Rectal smooth muscle tissue (tissue), 1 donor: ENCODE results near the gene SRR.

Experiments used
- H3K27ac ChIP-seq: one replicate; pipeline ENCODE4 v1.7.0; 2013; ENCODE audit warnings: low read depth, low read length, inconsistent platforms
- H3K27me3 ChIP-seq: one replicate; pipeline ENCODE4 v1.7.0; 2013; ENCODE audit warnings: low read length; ENCODE audit not compliant: control insufficient read depth, insufficient read depth
- H3K36me3 ChIP-seq: one replicate; pipeline ENCODE4 v1.7.0; 2013; ENCODE audit warnings: low read length; ENCODE audit not compliant: control insufficient read depth, insufficient read depth
- H3K4me1 ChIP-seq: one replicate; pipeline ENCODE4 v1.7.0; 2013; ENCODE audit warnings: low read length; ENCODE audit not compliant: control insufficient read depth, insufficient read depth
- H3K4me3 ChIP-seq: one replicate; pipeline ENCODE4 v1.7.0; 2013; ENCODE audit warnings: low read length
- H3K9ac ChIP-seq: one replicate; pipeline ENCODE4 v1.7.0; 2013; ENCODE audit warnings: low read length

SRR gene

DNA sequence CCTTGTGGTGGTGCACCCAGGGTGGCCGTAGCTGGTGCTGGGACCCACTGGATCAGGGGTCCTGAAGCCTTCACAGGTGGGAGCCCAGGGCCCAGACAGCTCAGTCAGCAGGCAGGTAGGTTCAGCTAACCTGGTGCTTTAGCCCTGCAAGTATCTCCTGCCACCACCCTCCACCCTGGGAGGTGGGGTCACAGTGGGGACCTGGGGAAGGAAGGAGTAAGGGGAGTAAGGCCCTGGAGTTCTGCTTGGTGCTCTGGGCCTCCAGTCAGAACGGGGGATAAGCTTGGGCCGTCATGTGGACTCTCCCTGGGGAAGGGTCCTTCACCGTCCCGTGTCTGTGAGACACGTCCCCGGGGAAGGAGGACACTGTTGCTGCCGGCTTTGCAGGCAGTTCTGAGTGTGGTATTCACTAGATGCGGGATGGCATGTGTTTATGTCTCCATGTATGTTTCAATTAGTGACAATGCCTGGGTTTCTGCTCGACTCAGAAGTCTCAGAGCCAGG is 54.2 kb downstream of the SRR start:
- no peak overlapping the region for H3K27ac ChIP-seq
- peaks cover 5% of the 10 kb centered on the region for H3K4me1 ChIP-seq
- H3K36me3 ChIP-seq = peaks cover 2% of the 10 kb centered on the region
- no peaks in the 10 kb centered on the region for H3K27me3 ChIP-seq
- no peak overlapping the region for H3K9ac ChIP-seq
- H3K4me3 ChIP-seq = no peak overlapping the region

DNA sequence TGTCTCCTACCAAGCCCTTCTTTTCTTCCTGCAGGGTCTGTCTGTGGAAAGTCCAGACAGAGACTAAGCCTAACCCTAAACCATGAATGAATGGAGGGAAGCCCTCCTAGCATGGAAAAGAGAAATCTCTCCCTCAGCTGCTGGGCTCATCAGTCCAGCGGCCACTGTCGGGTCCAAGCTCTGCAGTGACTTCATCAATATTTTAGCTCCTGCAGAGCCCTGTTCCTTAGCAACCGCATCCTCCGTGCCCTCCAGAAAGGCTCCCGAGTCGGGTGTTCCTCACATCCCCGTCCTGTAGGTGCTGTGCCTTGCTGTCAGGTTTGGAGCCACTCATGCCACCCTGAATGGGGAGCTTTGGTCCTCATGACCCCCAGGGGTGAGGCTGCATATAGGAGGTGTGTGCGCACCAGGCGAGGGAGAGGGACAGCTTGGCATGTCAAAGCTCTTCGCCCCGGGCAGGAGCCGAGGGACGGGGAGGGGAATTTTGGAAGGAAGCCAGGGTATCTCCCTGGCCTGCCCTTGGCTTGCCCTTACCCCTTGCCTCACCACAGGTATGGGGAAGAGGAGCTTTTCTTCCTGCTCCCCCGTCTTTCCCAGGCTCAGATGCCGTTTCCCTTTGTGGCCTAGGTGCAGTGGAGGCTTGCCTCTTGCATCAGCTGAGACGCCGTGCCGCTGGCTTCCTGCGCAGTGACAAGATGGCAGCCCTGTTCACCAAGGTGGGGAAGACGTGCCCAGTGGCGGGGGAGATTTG is 57.4 kb downstream of the SRR start:
- Histone ChIP-seq H3K4me1 (peaks cover 5% of the 10 kb centered on the region), H3K27me3 (no peaks in the 10 kb centered on the region), H3K36me3 (peaks cover 7% of the 10 kb centered on the region), H3K4me3 (no peak overlapping the region), H3K9ac (no peak overlapping the region), H3K27ac (no peak overlapping the region)

DNA sequence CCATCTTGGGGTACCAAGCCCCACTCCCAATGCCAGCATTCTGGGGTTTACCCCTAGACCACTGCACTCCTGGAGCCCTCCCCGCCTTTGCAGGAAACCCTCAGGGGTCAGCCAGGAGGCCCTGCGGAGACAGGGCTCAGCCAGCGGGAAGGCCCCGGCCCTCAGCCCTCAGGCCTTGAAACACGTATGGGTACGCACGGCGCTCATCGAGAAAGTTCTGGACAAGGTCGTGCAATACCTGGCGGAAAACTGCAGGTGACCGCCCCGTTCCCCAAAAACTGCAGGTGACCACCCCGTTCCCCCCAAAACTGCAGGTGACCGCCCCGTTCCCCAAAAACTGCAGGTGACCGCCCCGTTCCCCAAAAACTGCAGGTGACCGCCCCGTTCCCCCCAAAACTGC is 58.3 kb downstream of the SRR start:
- no peaks in the 10 kb centered on the region for H3K27me3 ChIP-seq
- no peak overlapping the region for H3K27ac ChIP-seq
- no peak overlapping the region for H3K4me3 ChIP-seq
- H3K9ac ChIP-seq = no peak overlapping the region
- H3K4me1 ChIP-seq = peaks cover 5% of the 10 kb centered on the region
- H3K36me3 ChIP-seq = peaks cover 8% of the 10 kb centered on the region

DNA sequence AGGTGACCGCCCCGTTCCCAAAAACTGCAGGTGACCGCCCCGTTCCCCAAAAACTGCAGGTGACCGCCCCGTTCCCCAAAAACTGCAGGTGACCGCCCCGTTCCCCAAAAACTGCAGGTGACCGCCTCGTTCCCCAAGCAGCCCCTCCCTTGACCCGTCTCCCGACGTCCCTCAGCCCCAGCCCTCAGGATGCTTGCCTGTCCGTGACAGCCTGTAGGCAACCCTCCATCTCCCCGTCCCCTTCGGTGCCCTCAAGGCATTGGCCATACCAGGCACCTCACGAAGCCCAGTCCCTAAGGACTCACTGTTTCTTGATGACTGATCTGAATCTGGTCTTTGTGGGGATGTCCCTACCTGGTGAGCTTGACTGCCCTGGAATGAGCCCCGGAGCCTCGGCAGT is 58.7 kb downstream of the SRR start:
- no peak overlapping the region for H3K9ac ChIP-seq
- H3K27ac ChIP-seq = no peak overlapping the region
- no peak overlapping the region for H3K4me3 ChIP-seq
- H3K27me3 ChIP-seq = no peaks in the 10 kb centered on the region
- H3K4me1 ChIP-seq = peaks cover 5% of the 10 kb centered on the region
- H3K36me3 ChIP-seq = peaks cover 10% of the 10 kb centered on the region

DNA sequence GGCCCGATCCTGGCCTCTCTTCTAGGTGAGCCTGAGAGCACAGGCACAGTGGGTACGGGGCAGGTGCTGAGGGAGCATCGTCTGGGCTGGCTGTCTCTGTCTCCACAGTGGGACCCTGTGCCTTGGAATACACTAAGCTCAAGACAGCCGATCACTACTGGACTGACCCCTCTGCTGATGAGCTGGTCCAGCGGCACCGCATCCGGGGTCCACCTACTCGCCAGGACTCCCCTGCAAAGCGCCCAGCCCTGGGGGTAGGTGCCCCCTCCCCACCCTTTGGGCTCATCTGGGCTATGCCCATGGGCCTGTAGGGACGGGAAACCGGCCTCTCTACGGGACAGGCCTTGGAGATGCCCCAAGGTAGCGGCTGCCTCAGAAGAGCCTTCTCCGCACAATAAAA is 59.1 kb downstream of the SRR start:
- Histone ChIP-seq H3K4me3 (no peak overlapping the region), H3K4me1 (peaks cover 6% of the 10 kb centered on the region), H3K27ac (no peak overlapping the region), H3K9ac (no peak overlapping the region), H3K27me3 (no peaks in the 10 kb centered on the region), H3K36me3 (peaks cover 10% of the 10 kb centered on the region)

DNA sequence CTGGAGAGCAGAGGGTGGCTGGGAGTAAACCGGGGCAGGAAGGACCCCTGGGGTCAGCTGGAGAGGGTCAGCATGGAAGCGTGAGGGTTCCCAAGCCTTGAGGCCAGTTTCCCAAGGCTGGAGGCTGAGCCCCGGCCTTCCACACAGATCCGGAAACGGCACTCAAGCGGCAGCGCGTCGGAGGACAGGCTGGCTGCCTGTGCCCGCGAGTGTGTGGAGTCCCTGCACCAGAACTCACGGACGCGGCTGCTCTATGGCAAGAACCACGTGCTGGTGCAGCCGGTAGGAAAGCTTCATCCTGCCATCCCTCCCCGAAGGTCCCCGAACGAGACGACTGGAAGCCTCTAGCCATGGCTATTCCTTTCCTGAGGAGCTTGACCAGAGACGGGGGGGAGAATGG is 59.6 kb downstream of the SRR start:
- no peak overlapping the region for H3K27ac ChIP-seq
- peaks cover 8% of the 10 kb centered on the region for H3K4me1 ChIP-seq
- H3K36me3 ChIP-seq = peaks cover 10% of the 10 kb centered on the region
- H3K27me3 ChIP-seq = no peaks in the 10 kb centered on the region
- no peak overlapping the region for H3K9ac ChIP-seq
- H3K4me3 ChIP-seq = no peak overlapping the region

DNA sequence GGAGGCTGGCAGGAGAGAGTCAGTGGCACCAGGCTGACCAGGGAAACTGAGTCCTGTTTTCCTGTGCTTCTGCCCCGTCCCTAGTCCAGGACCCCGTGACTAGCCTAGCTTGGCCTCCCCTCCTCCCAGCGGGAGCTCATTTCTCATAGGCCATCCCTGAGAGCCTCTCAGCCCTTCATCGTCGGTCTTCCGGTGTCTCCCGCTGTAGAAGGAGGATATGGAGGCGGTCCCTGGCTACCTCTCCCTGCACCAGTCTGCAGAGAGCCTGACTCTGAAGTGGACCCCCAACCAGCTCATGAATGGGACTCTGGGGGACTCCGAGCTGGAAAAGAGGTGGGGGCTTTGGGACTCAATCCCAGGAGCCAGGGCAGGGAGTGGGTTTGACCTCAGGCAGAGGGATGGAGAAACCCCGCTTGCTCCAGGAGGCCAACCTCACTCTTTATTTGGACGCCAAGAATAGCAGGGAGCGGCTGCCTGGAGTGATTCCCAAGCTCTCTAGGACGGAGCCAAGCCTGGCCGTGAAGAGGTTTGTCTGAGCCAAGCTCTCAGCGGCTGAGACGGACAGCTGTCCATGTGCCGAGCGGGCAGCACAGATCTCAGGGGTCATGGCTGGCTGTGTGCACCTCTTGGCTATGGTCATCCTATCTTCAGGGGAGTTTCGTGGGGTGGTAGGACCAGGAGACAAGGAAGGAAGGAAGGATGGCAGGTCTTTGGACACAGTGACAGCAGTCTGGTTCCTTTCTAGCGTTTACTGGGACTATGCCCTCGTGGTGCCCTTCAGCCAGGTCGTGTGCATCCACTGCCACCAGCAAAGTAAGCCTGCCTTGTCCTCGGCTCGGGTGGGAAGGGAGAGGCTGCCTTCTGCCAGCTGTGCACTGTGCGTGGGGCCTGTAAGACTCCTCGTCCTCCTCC is 60.4 kb downstream of the SRR start:
- Histone ChIP-seq H3K9ac (no peak overlapping the region), H3K4me3 (no peak overlapping the region), H3K4me1 (peaks cover 6% of the 10 kb centered on the region), H3K27ac (no peak overlapping the region), H3K27me3 (no peaks in the 10 kb centered on the region), H3K36me3 (peaks cover 10% of the 10 kb centered on the region)

DNA sequence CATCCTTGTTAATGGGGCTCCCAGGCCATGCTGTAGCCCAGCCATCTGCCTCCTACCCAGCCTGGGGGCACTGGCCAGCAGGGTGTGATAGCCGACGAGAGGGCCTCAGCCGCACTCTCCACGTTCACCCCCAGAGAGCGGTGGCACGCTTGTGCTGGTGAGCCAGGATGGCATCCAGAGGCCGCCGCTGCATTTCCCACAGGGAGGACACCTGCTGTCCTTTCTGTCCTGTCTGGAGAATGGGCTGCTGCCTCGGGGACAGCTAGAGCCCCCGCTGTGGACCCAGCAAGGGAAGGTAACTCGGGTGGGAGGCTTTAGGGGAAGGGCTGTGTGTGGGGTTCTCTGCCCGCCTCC is 61.0 kb downstream of the SRR start:
- Histone ChIP-seq H3K9ac (no peak overlapping the region), H3K4me3 (no peak overlapping the region), H3K36me3 (peaks cover 10% of the 10 kb centered on the region), H3K4me1 (peaks cover 4% of the 10 kb centered on the region), H3K27ac (no peak overlapping the region), H3K27me3 (no peaks in the 10 kb centered on the region)

DNA sequence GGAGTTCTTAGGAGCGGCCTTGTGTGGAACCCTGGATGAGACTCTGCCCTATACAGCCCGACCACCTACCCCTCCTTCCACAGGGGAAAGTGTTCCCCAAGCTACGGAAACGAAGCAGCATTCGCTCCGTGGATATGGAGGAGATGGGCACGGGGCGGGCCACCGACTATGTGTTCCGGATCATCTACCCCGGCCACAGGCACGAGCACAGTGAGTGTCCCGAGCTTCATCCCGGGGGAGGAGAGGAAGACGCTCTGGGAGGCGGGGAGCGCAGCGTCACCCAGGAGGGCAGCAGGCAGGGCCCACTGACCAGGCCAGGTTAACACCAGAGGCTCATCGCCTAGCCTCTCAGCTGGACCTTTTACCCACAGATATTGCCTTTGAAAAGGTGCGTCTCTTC is 61.4 kb downstream of the SRR start:
- Histone ChIP-seq H3K36me3 (peaks cover 10% of the 10 kb centered on the region), H3K27me3 (no peaks in the 10 kb centered on the region), H3K9ac (no peak overlapping the region), H3K27ac (no peak overlapping the region), H3K4me1 (peaks cover 4% of the 10 kb centered on the region), H3K4me3 (no peak overlapping the region)

DNA sequence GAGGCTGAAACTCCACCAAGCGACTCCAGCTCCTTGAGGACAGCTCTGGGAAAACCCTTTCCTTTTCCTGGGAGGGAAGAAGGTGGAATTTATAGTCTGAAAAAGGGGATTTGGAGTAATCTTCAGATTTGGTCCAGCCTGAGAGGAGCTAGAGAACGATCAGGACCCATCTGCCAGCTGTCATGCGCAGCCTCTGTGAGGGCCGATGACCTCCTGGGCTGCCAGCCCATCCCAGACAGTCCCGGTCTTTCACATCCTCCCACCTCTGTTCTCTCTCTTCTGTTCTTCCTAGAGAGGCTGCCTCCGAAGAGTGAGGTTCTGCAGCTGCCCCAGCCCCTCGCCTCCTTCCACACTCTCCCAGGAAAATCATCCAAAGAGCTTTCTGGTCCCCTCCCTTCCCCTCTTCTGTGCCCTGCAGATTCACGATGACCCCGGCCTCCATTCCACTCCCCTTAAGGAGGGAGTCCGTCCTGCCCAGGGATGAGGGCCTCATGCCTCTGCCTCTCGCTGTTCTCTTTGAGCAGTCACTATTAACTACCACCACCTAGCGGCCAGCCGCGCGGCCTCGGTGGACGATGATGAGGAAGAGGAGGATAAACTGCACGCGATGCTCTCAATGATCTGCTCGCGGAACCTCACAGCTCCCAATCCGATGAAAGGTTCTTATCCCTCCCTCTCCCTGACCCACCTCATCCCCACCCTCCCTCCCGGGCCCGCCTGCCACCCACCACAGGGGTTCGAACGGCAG is 63.2 kb downstream of the SRR start:
- Histone ChIP-seq H3K9ac (no peak overlapping the region), H3K27me3 (no peaks in the 10 kb centered on the region), H3K36me3 (peaks cover 8% of the 10 kb centered on the region), H3K4me1 (peaks cover 4% of the 10 kb centered on the region), H3K27ac (no peak overlapping the region), H3K4me3 (no peak overlapping the region)

DNA sequence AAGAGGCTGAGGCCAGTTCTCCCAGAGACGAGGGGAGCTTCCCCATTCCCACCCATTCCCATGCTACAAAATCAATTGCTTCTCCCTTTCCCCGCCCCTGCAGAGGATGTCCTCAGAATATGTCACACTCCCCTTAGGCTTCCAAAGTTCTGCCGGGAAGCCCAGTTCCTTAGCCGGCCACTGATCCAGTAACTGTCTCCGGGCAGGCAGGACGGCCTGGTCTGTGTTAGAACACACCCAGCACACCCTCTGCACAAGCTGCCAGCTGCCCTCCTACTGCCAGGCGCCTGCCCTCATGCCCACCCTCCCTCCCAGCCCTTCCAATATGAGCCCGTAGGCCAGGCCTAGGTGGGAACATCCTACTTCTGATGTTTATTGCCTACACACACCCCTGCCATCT is 64.6 kb downstream of the SRR start:
- H3K36me3 ChIP-seq = peaks cover 14% of the 10 kb centered on the region
- H3K27ac ChIP-seq = peak overlapping the region; percentile 65
- H3K27me3 ChIP-seq = no peaks in the 10 kb centered on the region
- H3K4me3 ChIP-seq = no peak overlapping the region
- no peak overlapping the region for H3K9ac ChIP-seq
- H3K4me1 ChIP-seq = peaks cover 4% of the 10 kb centered on the region

DNA sequence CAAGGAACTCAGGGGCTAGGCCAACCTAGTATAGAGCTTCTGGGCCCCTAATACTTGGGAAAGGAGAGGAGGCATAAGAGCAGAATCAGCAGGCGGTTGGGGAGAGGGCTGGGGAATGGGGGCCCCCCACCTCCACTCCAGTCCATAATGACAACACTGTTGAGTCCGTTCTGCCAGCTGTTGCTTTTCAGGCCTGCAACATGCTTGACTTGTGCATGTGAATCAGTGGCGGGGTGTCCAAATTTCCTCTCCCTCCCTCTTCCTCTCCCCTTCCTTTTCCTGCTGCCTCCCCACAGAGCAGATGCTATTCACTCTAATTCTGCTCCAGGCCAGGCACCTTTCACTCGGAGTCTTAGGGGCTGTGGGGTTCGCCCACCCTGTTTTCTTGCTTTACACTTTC is 65.3 kb downstream of the SRR start:
- Histone ChIP-seq H3K4me1 (peaks cover 4% of the 10 kb centered on the region), H3K9ac (no peak overlapping the region), H3K27ac (peak overlapping the region; percentile 63), H3K27me3 (no peaks in the 10 kb centered on the region), H3K4me3 (no peak overlapping the region), H3K36me3 (peaks cover 14% of the 10 kb centered on the region)
